HCT116 (cell line): Measurements from ENCODE around the gene FOXD2. TPM values are rescaled to one million over a fixed set of nuclear protein-coding genes. Genes with fewer than 3 reads are reported as not detected.

Experiments used
- ATAC-seq: fragments of 200-7000 bp; cut with Tn5 transposase; 2 replicates; pipeline ENCODE4 v1.9.1; 2020; ENCODE audit warnings: mild to moderate bottlenecking, moderate library complexity
- BruUV-seq: library from RNA; stranded (reverse); fragments of 400-500 nt; replicated peaks from 2 replicates; lab custom pipeline; 2021; lab: Mats Ljungman, UMichigan
- CTCF ChIA-PET: fragments of 300-600 bp; sonication (Branson Sonifier 250); formaldehyde crosslinking; loops from one replicate; lab custom pipeline; 2021; ENCODE audit warnings: antibody characterized with exemption; lab: Charles Lee
- POLR2A ChIA-PET: fragments of 300-600, 350-600 bp; sonication (Branson Sonifier 250); formaldehyde crosslinking; loops from one replicate; lab custom pipeline; 2021; ENCODE audit warnings: antibody characterized with exemption; lab: Charles Lee
- RAD21 ChIA-PET, 2 experiments: fragments of 300-600 bp; sonication (Branson Sonifier 250); formaldehyde crosslinking; loops; one replicate each; lab custom pipeline; 2023; ENCODE audit warnings: low total read pairs in 2 of 2; ENCODE audit not compliant: uncharacterized antibody in 2 of 2, unreplicated experiment in 2 of 2, low non-redundant PET in 1 of 2; lab: Charles Lee
- DNase-seq: peaks from one replicate; pipeline ENCODE4 v3.0.0-alpha.2; 2010; ENCODE audit warnings: low read depth, low spot score
- H2AFZ ChIP-seq: fragments of 200-600 bp; shearing (Covaris generic), sonication (generic); 2 replicates; pipeline ENCODE4 v1.6.1; 2017; ENCODE audit warnings: low read depth, mixed run types, mixed read lengths, antibody characterized with exemption, low read length; ENCODE audit not compliant: poor library complexity, severe bottlenecking
- H3K27ac ChIP-seq: 2 replicates; pipeline ENCODE4 v1.5.1; 2012; ENCODE audit warnings: low read depth, low read length
- H3K27me3 ChIP-seq: fragments of 200-600 bp; sonication (generic); 2 replicates; pipeline ENCODE4 v1.6.1; 2016; ENCODE audit warnings: mixed run types, low read length, mixed read lengths; ENCODE audit not compliant: insufficient read depth
- H3K36me3 ChIP-seq, 2 experiments: fragments of 200-500 bp in 1 of 2; fragments of 200-600 bp in 1 of 2; sonication (Bioruptor generic) in 1 of 2; sonication (generic) in 1 of 2; 2 replicates each; pipeline versions ENCODE4 v1.5.1 to v1.6.1; 2014 to 2016; ENCODE audit warnings: low read length in 2 of 2, inconsistent platforms in 1 of 2, mixed read lengths in 1 of 2, mixed run types in 1 of 2; ENCODE audit not compliant: insufficient read depth in 2 of 2, control insufficient read depth in 1 of 2
- H3K4me1 ChIP-seq, 2 experiments: fragments of 200-600 bp in 1 of 2; sonication (generic) in 1 of 2; 2 replicates each; pipeline versions ENCODE4 v1.5.1 to v1.6.1; 2012 to 2017; ENCODE audit warnings: low read length in 2 of 2, inconsistent platforms in 1 of 2, mild to moderate bottlenecking in 1 of 2, mixed read lengths in 1 of 2, mixed run types in 1 of 2, moderate library complexity in 1 of 2; ENCODE audit not compliant: insufficient read depth in 2 of 2, control insufficient read depth in 1 of 2
- H3K4me2 ChIP-seq: fragments of 200-600 bp; sonication (generic); 2 replicates; pipeline ENCODE4 v1.6.1; 2017; ENCODE audit warnings: mixed run types, low read length, mixed read lengths
- H3K4me3 ChIP-seq, 2 experiments: fragments of 200-600 bp in 1 of 2; sonication (generic) in 1 of 2; replicated peaks in 1 of 2; 2 replicates each; pipeline ENCODE4 v1.5.1; 2011 to 2016; ENCODE audit warnings: low read length in 2 of 2, control low read depth in 1 of 2, low read depth in 1 of 2, mild to moderate bottlenecking in 1 of 2, mixed read lengths in 1 of 2, mixed run types in 1 of 2
- H3K79me2 ChIP-seq: fragments of 200-600 bp; sonication (generic); 2 replicates; pipeline ENCODE4 v1.6.1; 2017; ENCODE audit warnings: mild to moderate bottlenecking, mixed run types, low read length, moderate library complexity, mixed read lengths; ENCODE audit not compliant: insufficient read depth
- H3K9ac ChIP-seq: fragments of 200-600 bp; sonication (generic); 2 replicates; pipeline ENCODE4 v1.6.1; 2016; ENCODE audit warnings: low read length, mixed read lengths
- H3K9me2 ChIP-seq: fragments of 200-600 bp; sonication (generic), shearing (Covaris generic); 2 replicates; pipeline ENCODE4 v1.6.1; 2017; ENCODE audit warnings: mixed run types, mild to moderate bottlenecking, moderate library complexity; ENCODE audit not compliant: insufficient read depth
- H3K9me3 ChIP-seq, 2 experiments: fragments of 200-500 bp in 1 of 2; fragments of 200-600 bp in 1 of 2; sonication (Bioruptor generic) in 1 of 2; sonication (generic) in 1 of 2; 2 replicates each; pipeline ENCODE4 v1.6.1; 2014 to 2017; ENCODE audit warnings: low read length in 2 of 2, mixed read lengths in 2 of 2, inconsistent platforms in 1 of 2, low read depth in 1 of 2, mild to moderate bottlenecking in 1 of 2, mixed run types in 1 of 2, moderate library complexity in 1 of 2; ENCODE audit not compliant: control insufficient read depth in 1 of 2, insufficient read depth in 1 of 2
- H4K20me1 ChIP-seq: fragments of 200-600 bp; sonication (generic), shearing (Covaris generic); 2 replicates; pipeline ENCODE4 v1.6.1; 2017; ENCODE audit warnings: mixed run types, mild to moderate bottlenecking, moderate library complexity; ENCODE audit not compliant: insufficient read depth
- CBX3 ChIP-seq: IDR thresholded peaks from 2 replicates; pipeline ENCODE4 v1.6.1; 2012; ENCODE audit warnings: low read depth
- CEBPB ChIP-seq: IDR thresholded peaks from 2 replicates; pipeline ENCODE4 v1.6.1; 2012; ENCODE audit warnings: low read depth
- ELF1 ChIP-seq: IDR thresholded peaks from 2 replicates; pipeline ENCODE4 v1.6.1; 2012; ENCODE audit warnings: low read depth, borderline replicate concordance
- EZH2 ChIP-seq: fragments of 200-600 bp; sonication (generic); IDR thresholded peaks from 2 replicates; pipeline ENCODE4 v1.6.1; 2017; ENCODE audit warnings: antibody characterized with exemption, mixed run types
- EZH2phosphoT487 ChIP-seq: fragments of 200-600 bp; IDR thresholded peaks from 2 replicates; pipeline ENCODE4 v1.6.1; 2018; ENCODE audit warnings: antibody characterized with exemption, borderline replicate concordance
- JUND ChIP-seq: IDR thresholded peaks from 2 replicates; pipeline ENCODE4 v1.6.1; 2012
- SRF ChIP-seq: IDR thresholded peaks from 2 replicates; pipeline ENCODE4 v1.6.1; 2012; ENCODE audit warnings: low read depth
- intact Hi-C: fragments of 100-400 bp; cut with micrococcal nuclease; formaldehyde crosslinking; loops from 2 replicates; pipeline ENCODE4 v1.10.0; 2022
- total RNA-seq: library from RNA; stranded (reverse); gene quantifications from one replicate; pipeline ENCODE4 v1.2.1, GENCODE V29; 2021; ENCODE audit not compliant: unreplicated experiment
- TF ChIP-seq, protein P1 (sequence below): IDR thresholded peaks from 2 replicates; pipeline ENCODE4 v1.6.1; 2012
- TF ChIP-seq, protein P2 (sequence below): IDR thresholded peaks from 2 replicates; pipeline ENCODE4 v1.6.1; 2012; ENCODE audit warnings: low read depth
- TF ChIP-seq, protein P3 (sequence below): IDR thresholded peaks from 2 replicates; pipeline ENCODE4 v1.6.1; 2011; ENCODE audit warnings: mild to moderate bottlenecking, low read length, moderate library complexity; ENCODE audit not compliant: insufficient replicate concordance; ENCODE audit errors: extremely low read depth

FOXD2 gene
- total RNA-seq, 1 experiment from 2014 or later, result 1.9 TPM

DNA sequence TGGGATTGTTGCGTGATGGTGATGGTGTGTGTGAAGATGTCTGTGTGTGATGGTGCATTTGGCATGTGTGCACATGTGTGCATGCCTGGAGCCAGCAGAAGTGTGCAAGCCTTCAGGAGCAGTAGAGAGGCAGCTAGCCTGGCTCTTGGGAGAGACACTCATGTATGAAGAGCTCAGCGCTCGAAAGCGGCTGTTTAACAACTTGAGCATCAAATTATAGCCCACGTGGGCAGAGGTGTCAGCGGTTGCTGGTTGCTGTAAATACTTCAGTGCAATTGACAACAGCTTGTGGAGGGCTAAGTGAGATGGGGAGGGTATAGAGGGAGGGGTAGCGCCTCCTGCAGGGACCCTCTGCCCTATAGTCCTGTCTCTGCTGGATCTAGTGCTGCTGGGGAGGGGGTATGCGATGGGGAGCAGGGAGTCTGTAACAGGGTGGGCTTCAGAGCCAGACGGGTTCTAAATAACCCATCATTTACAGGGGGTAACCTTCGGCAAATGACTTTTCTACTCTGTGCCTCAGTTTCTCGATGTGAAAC, 21.5 kb downstream of the FOXD2 start:
- no peak for DNase-seq
- CTCF ChIA-PET, result interaction anchor here (1.1 kb wide), 1 partner anchor 9 kb away, joined by 3 read pairs; no protein-coding TSS in a partner anchor
- no peak for ATAC-seq
- RAD21 ChIA-PET, result no interaction called here
- BruUV-seq, result no TSS peak
- Histone ChIP-seq H3K9ac (no peak overlapping the region), H3K9me2 (no peaks in the 10 kb centered on the region), H3K36me3 (no peaks in the 10 kb centered on the region), H3K4me1 (no peaks in the 10 kb centered on the region), H3K4me3 (no peak overlapping the region), H3K27ac (no peak overlapping the region), H3K79me2 (no peaks in the 10 kb centered on the region), H3K27me3 (peaks cover 42% of the 10 kb centered on the region), H3K9me3 (no peaks in the 10 kb centered on the region), H2AFZ (no peak overlapping the region), H3K4me2 (no peak overlapping the region), H4K20me1 (no peaks in the 10 kb centered on the region)
- intact Hi-C loops, result no loop called here
- TF ChIP-seq, protein P1, sequence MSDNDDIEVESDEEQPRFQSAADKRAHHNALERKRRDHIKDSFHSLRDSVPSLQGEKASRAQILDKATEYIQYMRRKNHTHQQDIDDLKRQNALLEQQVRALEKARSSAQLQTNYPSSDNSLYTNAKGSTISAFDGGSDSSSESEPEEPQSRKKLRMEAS, result no peak
- TF ChIP-seq SRF (no peak), CBX3 (no peak)
- TF ChIP-seq, protein P2, sequence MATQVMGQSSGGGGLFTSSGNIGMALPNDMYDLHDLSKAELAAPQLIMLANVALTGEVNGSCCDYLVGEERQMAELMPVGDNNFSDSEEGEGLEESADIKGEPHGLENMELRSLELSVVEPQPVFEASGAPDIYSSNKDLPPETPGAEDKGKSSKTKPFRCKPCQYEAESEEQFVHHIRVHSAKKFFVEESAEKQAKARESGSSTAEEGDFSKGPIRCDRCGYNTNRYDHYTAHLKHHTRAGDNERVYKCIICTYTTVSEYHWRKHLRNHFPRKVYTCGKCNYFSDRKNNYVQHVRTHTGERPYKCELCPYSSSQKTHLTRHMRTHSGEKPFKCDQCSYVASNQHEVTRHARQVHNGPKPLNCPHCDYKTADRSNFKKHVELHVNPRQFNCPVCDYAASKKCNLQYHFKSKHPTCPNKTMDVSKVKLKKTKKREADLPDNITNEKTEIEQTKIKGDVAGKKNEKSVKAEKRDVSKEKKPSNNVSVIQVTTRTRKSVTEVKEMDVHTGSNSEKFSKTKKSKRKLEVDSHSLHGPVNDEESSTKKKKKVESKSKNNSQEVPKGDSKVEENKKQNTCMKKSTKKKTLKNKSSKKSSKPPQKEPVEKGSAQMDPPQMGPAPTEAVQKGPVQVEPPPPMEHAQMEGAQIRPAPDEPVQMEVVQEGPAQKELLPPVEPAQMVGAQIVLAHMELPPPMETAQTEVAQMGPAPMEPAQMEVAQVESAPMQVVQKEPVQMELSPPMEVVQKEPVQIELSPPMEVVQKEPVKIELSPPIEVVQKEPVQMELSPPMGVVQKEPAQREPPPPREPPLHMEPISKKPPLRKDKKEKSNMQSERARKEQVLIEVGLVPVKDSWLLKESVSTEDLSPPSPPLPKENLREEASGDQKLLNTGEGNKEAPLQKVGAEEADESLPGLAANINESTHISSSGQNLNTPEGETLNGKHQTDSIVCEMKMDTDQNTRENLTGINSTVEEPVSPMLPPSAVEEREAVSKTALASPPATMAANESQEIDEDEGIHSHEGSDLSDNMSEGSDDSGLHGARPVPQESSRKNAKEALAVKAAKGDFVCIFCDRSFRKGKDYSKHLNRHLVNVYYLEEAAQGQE, result no peak
- POLR2A ChIA-PET, result no interaction called here

DNA sequence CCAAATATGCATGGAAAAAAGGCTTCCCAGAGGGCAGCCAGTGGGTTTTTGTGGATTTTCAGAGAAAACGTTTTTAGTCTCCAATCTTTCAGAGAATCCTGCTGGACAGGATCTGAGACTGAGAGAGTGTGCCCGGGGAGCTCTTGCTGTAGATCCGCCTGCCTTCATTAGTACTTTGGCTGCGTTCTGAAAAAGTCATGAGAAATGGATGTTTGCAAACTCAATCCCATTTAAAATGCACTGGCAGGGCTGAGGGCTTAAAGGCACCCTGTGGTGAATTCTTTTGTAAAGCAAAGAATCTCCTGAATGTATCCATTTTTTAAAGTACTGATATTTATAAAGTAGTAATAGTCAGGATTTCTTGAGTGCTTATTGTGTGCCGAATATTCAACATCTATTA, 22.2 kb downstream of the FOXD2 start:
- RAD21 ChIA-PET, result no interaction called here
- H3K27me3 ChIP-seq, result peaks cover 42% of the 10 kb centered on the region
- no TSS peak for BruUV-seq
- CTCF ChIA-PET, result interaction anchor here (1.1 kb wide), 1 partner anchor 10 kb away, joined by 3 read pairs; no protein-coding TSS in a partner anchor
- H3K9me3 ChIP-seq, result no peaks in the 10 kb centered on the region
- no peaks in the 10 kb centered on the region for H3K79me2 ChIP-seq
- no peak overlapping the region for H3K4me3 ChIP-seq
- H3K9me2 ChIP-seq, result no peaks in the 10 kb centered on the region
- POLR2A ChIA-PET, result no interaction called here
- no peak overlapping the region for H2AFZ ChIP-seq
- ATAC-seq, result no peak
- intact Hi-C loops, result no loop called here
- no peak overlapping the region for H3K4me2 ChIP-seq
- no peaks in the 10 kb centered on the region for H4K20me1 ChIP-seq
- DNase-seq, result no peak
- no peak overlapping the region for H3K27ac ChIP-seq
- no peaks in the 10 kb centered on the region for H3K36me3 ChIP-seq
- H3K9ac ChIP-seq, result no peak overlapping the region
- H3K4me1 ChIP-seq, result no peaks in the 10 kb centered on the region
- TF ChIP-seq SRF (no peak), EZH2 (no peak), JUND (no peak), EZH2phosphoT487 (no peak), CEBPB (no peak), ELF1 (no peak)
- TF ChIP-seq, protein P2, result no peak
- TF ChIP-seq, protein P3, sequence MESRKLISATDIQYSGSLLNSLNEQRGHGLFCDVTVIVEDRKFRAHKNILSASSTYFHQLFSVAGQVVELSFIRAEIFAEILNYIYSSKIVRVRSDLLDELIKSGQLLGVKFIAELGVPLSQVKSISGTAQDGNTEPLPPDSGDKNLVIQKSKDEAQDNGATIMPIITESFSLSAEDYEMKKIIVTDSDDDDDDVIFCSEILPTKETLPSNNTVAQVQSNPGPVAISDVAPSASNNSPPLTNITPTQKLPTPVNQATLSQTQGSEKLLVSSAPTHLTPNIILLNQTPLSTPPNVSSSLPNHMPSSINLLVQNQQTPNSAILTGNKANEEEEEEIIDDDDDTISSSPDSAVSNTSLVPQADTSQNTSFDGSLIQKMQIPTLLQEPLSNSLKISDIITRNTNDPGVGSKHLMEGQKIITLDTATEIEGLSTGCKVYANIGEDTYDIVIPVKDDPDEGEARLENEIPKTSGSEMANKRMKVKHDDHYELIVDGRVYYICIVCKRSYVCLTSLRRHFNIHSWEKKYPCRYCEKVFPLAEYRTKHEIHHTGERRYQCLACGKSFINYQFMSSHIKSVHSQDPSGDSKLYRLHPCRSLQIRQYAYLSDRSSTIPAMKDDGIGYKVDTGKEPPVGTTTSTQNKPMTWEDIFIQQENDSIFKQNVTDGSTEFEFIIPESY, result no peak
